A673 (cell line): ENCODE data around the gene SRP68.

Experiments
- CTCF ChIP-seq: fragments of 300-800, 200-600 bp; sonication (generic); conservative IDR thresholded peaks from 2 replicates; pipeline ENCODE4 v1.5.1; 2017; ENCODE audit warnings: low read depth, mild to moderate bottlenecking, antibody characterized with exemption, low read length, moderate library complexity, mixed read lengths
- EZH2 ChIP-seq: fragments of 200-600 bp; sonication (generic); IDR thresholded peaks from 2 replicates; pipeline ENCODE4 v1.6.1; 2017; ENCODE audit warnings: borderline replicate concordance, low read depth, mild to moderate bottlenecking, mixed read lengths, antibody characterized with exemption, low read length; ENCODE audit not compliant: poor library complexity, severe bottlenecking

DNA sequence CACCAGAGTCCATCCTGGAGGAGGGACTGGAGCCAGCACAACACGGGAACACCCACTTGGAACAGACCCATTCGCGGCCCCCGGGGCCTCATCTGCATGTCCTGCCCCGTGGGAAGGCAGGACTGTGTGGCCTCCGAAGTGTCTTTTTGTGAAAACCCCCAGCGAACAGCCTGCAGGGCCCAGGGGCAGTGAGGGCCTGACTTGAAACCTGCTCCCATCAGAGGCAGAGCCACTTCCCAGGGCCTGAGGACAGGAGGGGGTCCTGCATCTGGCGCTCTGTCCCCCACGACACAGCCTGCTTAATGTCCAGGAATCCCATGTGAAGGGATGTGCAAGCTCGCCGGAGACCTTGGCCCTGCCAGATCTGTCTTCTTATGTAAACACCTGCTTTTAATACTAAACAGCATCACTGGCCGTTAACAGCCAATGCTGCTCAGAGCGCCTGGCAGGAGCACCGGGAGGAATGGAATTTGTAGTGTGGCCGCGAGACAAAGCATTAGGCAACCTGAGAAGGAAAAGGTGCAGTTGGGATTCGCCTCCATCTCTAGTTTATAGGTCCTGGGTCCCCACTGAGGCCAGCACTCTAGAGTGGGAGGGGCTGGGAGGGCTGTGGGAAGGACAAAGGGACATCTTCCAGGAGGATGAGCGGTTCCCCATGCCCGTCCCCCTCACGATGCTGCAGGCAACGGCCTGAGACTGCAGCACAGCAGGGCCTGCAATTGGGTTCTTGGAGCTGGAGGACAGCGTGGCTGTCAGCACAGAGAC, 35.6 kb downstream of the SRP68 start:
- no peak for TF ChIP-seq CTCF
- no peak for TF ChIP-seq EZH2
